Heart left ventricle (tissue), 16 donors: ENCODE data around the gene HOXB6. TPM values are rescaled to one million over a fixed set of nuclear protein-coding genes. Genes with fewer than 3 reads are reported as not detected.

ENCODE experiments used
- ATAC-seq, 4 donors: fragments of 200-7000 bp; cut with Tn5 transposase; one replicate each; pipeline ENCODE4 v1.9.1; 2020 to 2022; ENCODE audit warnings: moderate library complexity in 4 of 4, mild to moderate bottlenecking in 3 of 4, moderate number of reproducible peaks in 1 of 4
- DNase-seq, 5 donors: peaks; one replicate each; pipeline ENCODE4 v3.0.0-alpha.2; 2020
- H3K27ac ChIP-seq, 12 donors: fragments of 200-600 bp; sonication (generic) in 4 of 12; one replicate each; pipeline versions ENCODE4 v1.5.0 to v1.8.0; 2016 to 2022; ENCODE audit warnings: mild to moderate bottlenecking in 2 of 12
- H3K27me3 ChIP-seq, 9 donors: fragments of 200-600 bp; sonication (generic) in 2 of 9; one replicate each; pipeline versions ENCODE4 v1.5.1 to v1.8.0; 2016 to 2022; ENCODE audit warnings: mild to moderate bottlenecking in 3 of 9
- H3K36me3 ChIP-seq, 9 donors: fragments of 200-600 bp; sonication (generic) in 2 of 9; one replicate each; pipeline versions ENCODE4 v1.5.0 to v1.8.0; 2018 to 2022; ENCODE audit warnings: mild to moderate bottlenecking in 2 of 9
- H3K4me1 ChIP-seq, 12 donors: fragments of 200-600 bp; sonication (generic) in 4 of 12; one replicate each; pipeline versions ENCODE4 v1.5.0 to v1.8.0; 2016 to 2022; ENCODE audit warnings: mild to moderate bottlenecking in 3 of 12
- H3K4me3 ChIP-seq, 12 donors: fragments of 200-600 bp; sonication (generic) in 4 of 12; one replicate each; pipeline versions ENCODE4 v1.5.0 to v1.8.0; 2017 to 2022; ENCODE audit warnings: mild to moderate bottlenecking in 9 of 12, moderate library complexity in 4 of 12
- H3K9me3 ChIP-seq, 12 donors: fragments of 200-600 bp; sonication (generic) in 4 of 12; one replicate each; pipeline versions ENCODE4 v1.5.0 to v1.8.0; 2016 to 2022; ENCODE audit warnings: mild to moderate bottlenecking in 1 of 12
- CTCF ChIP-seq, 12 donors: fragments of 200-600 bp; sonication (generic) in 4 of 12; IDR thresholded peaks; one replicate each; pipeline versions ENCODE4 v1.5.0 to v1.8.0; 2018 to 2022; ENCODE audit warnings: antibody characterized with exemption in 12 of 12, mild to moderate bottlenecking in 5 of 12
- POLR2A ChIP-seq, 2 donors: fragments of 450-650 bp; IDR thresholded peaks; one replicate each; pipeline ENCODE4 v1.6.1; 2017; ENCODE audit warnings: antibody characterized with exemption in 2 of 2, mild to moderate bottlenecking in 2 of 2, moderate library complexity in 2 of 2
- WGBS, 4 donors: extraction: QIAGEN DNeasy Blood & Tissue Kit in 2 of 4; methylation state at CpG; one replicate each; pipeline versions ENCODE4 v1.1.5 to v1.1.7; 2013 to 2018; 5-methylcytosine and 5-hydroxymethylcytosine counted together
- intact Hi-C, 10 donors: fragments of 100-400 bp; cut with DNase I; formaldehyde crosslinking; loops; one replicate each; pipeline versions ENCODE4 v1.11.1 to v1.14.2; 2022
- polyA plus RNA-seq, 2 donors: library from polyadenylated mRNA; stranded (reverse); fragments of 200-250 nt; gene quantifications; one replicate each; pipeline ENCODE4 v1.2.3, GENCODE V29; 2013
- total RNA-seq, 9 donors: library from RNA; depleted of rRNA in 2 of 9; stranded (reverse); fragments of >200 nt in 2 of 9; fragmentation: NEBNext Ultra II Directional in 3 of 9; extraction: Animal tissue kit (Norgen Biotek cat#: 25700) in 3 of 9; gene quantifications; one replicate each; pipeline versions ENCODE4 v1.1.0 to v1.2.4, GENCODE V29; 2016 to 2023
- donor health status: ischemic (EF 13 %, LVEDD 7.1; RV severe dilation, severe dysfunction).
- donor health status: healthy with polysubstance abuse.
- donor health status: DM: no; HTN: yes; CAD: no.
- donor health status: DM: no; HTN: no; CAD: no.
- donor health status: ischemic (EF 25% LVEDD 6.9; RV normal size, moderate dysfunction).
- donor health status: ischemic (EF 25% LVEDD 5.7; RV mildly dilated, moderate dysfunction).
- donor health status: healthy.
- donor health status: DM: yes; HTN: yes; CAD: no.
- donor health status: ischemic (EF 35%, LVEDD 5.7; RV mildly dilated, moderate dysfunction).
- donor health status: nonischemic (EF 11% LVEDD 7.7; RV severe dilation, severe dysfunction).
- donor health status: DM: yes; HTN: yes; CAD: no.
- donor health status: PGD.
- donor health status: ischemic (EF 29% LVEDD 5.4; RV normal size, mild dysfunction).
- donor health status: nonischemic (EF 23%, LVEDD 6.1; RV moderate dilation, normal function).

The HOXB6 gene
- total and polyA plus RNA-seq, 11 donors, result 0.30 to 2.0 (median 0.54) TPM; not detected in 1

GRCh38 chr17:48644910-48645557, 40.2 kb upstream of the HOXB6 start:
- intact Hi-C loops, result no loop called here
- TF ChIP-seq POLR2A (IDR thresholded peaks at IDR 0.05), result no peak
- no peak for TF ChIP-seq CTCF (IDR thresholded peaks at IDR 0.05)
- Histone ChIP-seq H3K27ac (no peak overlapping the region), H3K9me3 (no peaks in the 10 kb centered on the region), H3K4me1 (peaks cover 0 to 14% (median 0%) of the 10 kb centered on the region in 12 donors), H3K27me3 (peaks cover 61 to 100% (median 86%) of the 10 kb centered on the region in 9 donors), H3K4me3 (no peak overlapping the region), H3K36me3 (no peaks in the 10 kb centered on the region)
- 19 to 38% (median 29%) methylated on average over 4 to 6 of the region's 6 CpGs for WGBS, 4 donors
- DNase-seq (no peak), ATAC-seq (no peak)

GRCh38 chr17:48644159-48644558, 39.4 kb upstream of the HOXB6 start:
- H3K9me3 ChIP-seq, result no peaks in the 10 kb centered on the region
- 57 to 75% (median 70%) methylated on average over 1 of the region's 1 CpG for WGBS, 4 donors
- H3K27me3 ChIP-seq, result peaks cover 69 to 100% (median 94%) of the 10 kb centered on the region in 9 donors
- no peak overlapping the region for H3K4me3 ChIP-seq
- peaks cover 0 to 14% (median 0%) of the 10 kb centered on the region in 12 donors for H3K4me1 ChIP-seq
- no peak overlapping the region for H3K27ac ChIP-seq
- DNase-seq, result no peak
- intact Hi-C loops, result no loop called here
- no peak for ATAC-seq
- H3K36me3 ChIP-seq, result no peaks in the 10 kb centered on the region
- TF ChIP-seq POLR2A (IDR thresholded peaks at IDR 0.05), result no peak
- TF ChIP-seq CTCF (IDR thresholded peaks at IDR 0.05), result no peak

- ATAC-seq (no peak), DNase-seq (no peak)
- Histone ChIP-seq H3K4me1 (peaks cover 0 to 14% (median 0%) of the 10 kb centered on the region in 12 donors), H3K9me3 (no peaks in the 10 kb centered on the region), H3K27ac (no peak overlapping the region), H3K36me3 (no peaks in the 10 kb centered on the region), H3K27me3 (peaks cover 73 to 100% (median 95%) of the 10 kb centered on the region in 9 donors), H3K4me3 (no peak overlapping the region)
- no peak for TF ChIP-seq CTCF (IDR thresholded peaks at IDR 0.05)
- no peak for TF ChIP-seq POLR2A (IDR thresholded peaks at IDR 0.05)
- intact Hi-C loops, result no loop called here
Observed at GRCh38 chr17:48643697-48644012, 38.9 kb upstream of the HOXB6 start.

GRCh38 chr17:48642843-48643696, 38.3 kb upstream of the HOXB6 start:
- no peak overlapping the region for H3K27ac ChIP-seq
- peaks cover 71 to 100% (median 95%) of the 10 kb centered on the region in 9 donors for H3K27me3 ChIP-seq
- 17 to 23% (median 17%) methylated on average over 23 of the region's 23 CpGs for WGBS, 4 donors
- intact Hi-C loops, result no loop called here
- no peak overlapping the region for H3K4me3 ChIP-seq
- TF ChIP-seq POLR2A (IDR thresholded peaks at IDR 0.05) (no peak), CTCF (IDR thresholded peaks at IDR 0.05) (no peak)
- no peak for DNase-seq
- ATAC-seq, result no peak
- peaks cover 0 to 14% (median 0%) of the 10 kb centered on the region in 12 donors for H3K4me1 ChIP-seq
- no peaks in the 10 kb centered on the region for H3K36me3 ChIP-seq
- no peaks in the 10 kb centered on the region for H3K9me3 ChIP-seq
